Activated T-cell treated with anti-CD3 and anti-CD28 coated beads, Interleukin-2, amount 50 U/mL, for 24 hours (primary cell): ENCODE measurements around the gene CDH8.

ENCODE experiments used
- DNase-seq: peaks from one replicate; pipeline ENCODE4 v3.0.0-alpha.2; 2020
- H3K27ac Mint-ChIP-seq: 2 replicates; pipeline ENCODE4 v1.8.0; 2020; ENCODE audit warnings: mild to moderate bottlenecking, mixed read lengths
- H3K27me3 Mint-ChIP-seq: 2 replicates; pipeline ENCODE4 v1.8.0; 2020; ENCODE audit warnings: mixed read lengths
- H3K36me3 Mint-ChIP-seq: 2 replicates; pipeline ENCODE4 v1.8.0; 2020; ENCODE audit warnings: low read depth, mixed read lengths
- H3K4me1 Mint-ChIP-seq: 2 replicates; pipeline ENCODE4 v1.8.0; 2020; ENCODE audit warnings: low read depth, mixed read lengths
- H3K4me3 Mint-ChIP-seq: 2 replicates; pipeline ENCODE4 v1.8.0; 2020; ENCODE audit warnings: mild to moderate bottlenecking, moderate library complexity, mixed read lengths
- H3K9me3 Mint-ChIP-seq: 2 replicates; pipeline ENCODE4 v1.8.0; 2020; ENCODE audit warnings: mixed read lengths

CDH8 gene

DNA sequence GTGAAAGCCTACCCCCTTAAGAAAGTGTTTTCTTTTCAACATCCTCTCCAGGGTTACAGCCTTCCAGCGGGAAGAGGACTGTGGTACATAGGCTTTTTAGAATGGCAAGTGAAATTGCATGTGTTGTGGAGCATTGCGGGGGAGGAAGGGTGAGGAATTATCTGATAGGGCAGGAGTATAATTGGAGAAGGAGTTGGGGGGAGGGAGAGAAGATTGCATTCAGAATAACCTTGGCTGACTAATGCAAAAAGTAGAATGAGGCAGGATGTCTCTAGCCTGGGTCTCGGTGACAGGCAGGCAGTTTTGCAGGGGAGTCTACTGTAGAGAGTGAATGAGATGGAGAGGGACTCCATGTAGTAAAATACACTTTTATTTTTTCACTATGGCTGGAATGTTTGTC is 2.4 kb upstream of the CDH8 start:
- Mint-ChIP-seq H3K36me3 (no peaks in the 10 kb centered on the region), H3K4me1 (no peaks in the 10 kb centered on the region)
- no peak for DNase-seq

DNA sequence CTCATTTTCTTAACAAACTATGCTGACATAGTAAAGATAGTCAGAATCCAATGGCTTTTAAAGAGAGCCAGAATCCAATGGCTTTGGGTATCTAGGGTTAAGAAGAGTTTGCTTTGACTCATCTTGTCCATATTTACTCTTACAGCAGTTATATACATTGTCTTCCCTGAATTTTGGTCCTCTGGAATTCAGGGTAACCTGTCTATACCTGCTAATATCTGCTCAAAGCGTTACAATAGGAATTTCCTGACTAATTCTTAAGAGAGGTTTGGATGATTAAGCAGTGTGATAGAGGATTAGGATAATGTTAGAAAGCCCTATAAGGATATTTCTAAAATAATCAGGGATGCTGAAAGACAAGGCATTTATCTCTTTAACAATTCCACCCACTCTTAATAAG is 2.0 kb upstream of the CDH8 start:
- H3K27me3 Mint-ChIP-seq: peaks cover 36% of the 10 kb centered on the region
- H3K36me3 Mint-ChIP-seq: no peaks in the 10 kb centered on the region
- H3K27ac Mint-ChIP-seq: no peak overlapping the region
- no peak for DNase-seq
- H3K4me3 Mint-ChIP-seq: no peak overlapping the region
- H3K9me3 Mint-ChIP-seq: peaks cover 6% of the 10 kb centered on the region
- H3K4me1 Mint-ChIP-seq: no peaks in the 10 kb centered on the region

More for the DNA sequence above, 2.4 kb upstream of the CDH8 start:
- H3K27me3 Mint-ChIP-seq: peaks cover 34% of the 10 kb centered on the region
- no peak overlapping the region for H3K4me3 Mint-ChIP-seq
- no peak overlapping the region for H3K27ac Mint-ChIP-seq
- peaks cover 6% of the 10 kb centered on the region for H3K9me3 Mint-ChIP-seq

DNA sequence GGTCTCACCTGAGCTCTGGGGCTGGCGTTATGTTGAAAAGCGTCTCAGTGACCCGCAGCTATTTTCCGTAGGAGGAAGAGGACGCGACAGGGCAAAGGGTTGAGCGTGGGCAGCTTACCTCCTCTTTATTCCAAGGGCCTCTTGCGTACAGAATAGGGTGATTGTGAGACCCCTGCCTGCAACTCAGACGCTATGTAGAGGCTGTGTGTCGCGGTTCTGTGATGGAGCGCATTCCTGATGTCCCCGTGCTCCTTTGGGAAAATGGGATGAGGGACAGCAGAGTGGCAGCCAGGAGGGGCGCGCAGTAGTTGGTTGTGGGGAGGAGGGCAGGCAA is 531 bp upstream of the CDH8 start:
- peaks cover 36% of the 10 kb centered on the region for H3K27me3 Mint-ChIP-seq
- no peak overlapping the region for H3K27ac Mint-ChIP-seq
- H3K4me3 Mint-ChIP-seq: no peak overlapping the region
- H3K9me3 Mint-ChIP-seq: peaks cover 15% of the 10 kb centered on the region
- no peaks in the 10 kb centered on the region for H3K4me1 Mint-ChIP-seq
- DNase-seq: no peak
- no peaks in the 10 kb centered on the region for H3K36me3 Mint-ChIP-seq

DNA sequence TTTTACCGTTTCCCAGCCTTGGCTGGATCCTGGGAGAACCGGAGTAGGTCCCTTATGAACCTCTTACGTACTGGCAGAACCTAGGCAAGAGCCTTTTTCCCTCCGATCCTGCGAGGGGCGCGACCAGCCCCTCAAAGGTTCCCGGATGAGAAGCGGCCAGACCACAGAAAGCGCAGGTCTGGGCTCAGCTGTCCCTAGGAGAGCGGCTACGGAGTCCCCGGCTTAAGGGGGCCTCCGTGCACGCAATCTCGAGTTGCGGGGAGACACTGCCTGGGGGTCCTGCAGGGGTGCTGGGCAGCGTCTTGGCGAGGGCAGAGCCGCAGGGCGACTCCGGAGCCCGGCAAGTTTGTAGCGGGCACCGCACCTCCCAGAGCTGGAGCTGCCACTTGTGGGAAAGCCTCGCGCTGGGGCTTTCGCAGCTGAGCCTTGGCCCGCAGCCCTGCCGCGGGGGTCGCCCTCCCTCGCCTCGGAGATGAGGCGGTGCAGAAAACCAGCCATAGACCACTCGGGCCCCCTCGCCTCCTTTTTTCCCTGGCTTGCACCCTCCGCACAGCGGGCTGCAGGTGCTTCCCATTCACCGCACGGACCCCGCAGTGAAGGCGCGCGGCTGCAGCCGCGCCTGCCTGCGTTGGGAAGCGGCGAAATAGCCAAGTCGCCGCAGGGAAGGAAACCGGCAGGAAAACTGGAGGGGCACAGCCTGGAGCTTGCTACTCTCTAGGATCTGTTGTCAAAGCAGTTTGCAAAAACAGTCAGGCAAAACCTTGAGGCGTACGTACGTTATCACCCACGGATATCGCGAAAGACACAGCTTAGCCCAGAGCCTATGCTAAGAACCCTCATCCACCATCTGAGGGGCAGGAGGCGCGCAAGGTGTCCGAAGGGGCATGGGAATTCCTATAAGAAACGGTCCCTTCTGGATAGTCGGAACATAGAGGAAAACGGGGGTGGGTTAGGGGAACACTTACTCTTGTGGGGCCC is 834 bp downstream of the CDH8 start:
- H3K27me3 Mint-ChIP-seq: peaks cover 36% of the 10 kb centered on the region
- no peak overlapping the region for H3K27ac Mint-ChIP-seq
- no peak overlapping the region for H3K4me3 Mint-ChIP-seq
- no peaks in the 10 kb centered on the region for H3K4me1 Mint-ChIP-seq
- DNase-seq: no peak
- H3K36me3 Mint-ChIP-seq: no peaks in the 10 kb centered on the region
- peaks cover 13% of the 10 kb centered on the region for H3K9me3 Mint-ChIP-seq

DNA sequence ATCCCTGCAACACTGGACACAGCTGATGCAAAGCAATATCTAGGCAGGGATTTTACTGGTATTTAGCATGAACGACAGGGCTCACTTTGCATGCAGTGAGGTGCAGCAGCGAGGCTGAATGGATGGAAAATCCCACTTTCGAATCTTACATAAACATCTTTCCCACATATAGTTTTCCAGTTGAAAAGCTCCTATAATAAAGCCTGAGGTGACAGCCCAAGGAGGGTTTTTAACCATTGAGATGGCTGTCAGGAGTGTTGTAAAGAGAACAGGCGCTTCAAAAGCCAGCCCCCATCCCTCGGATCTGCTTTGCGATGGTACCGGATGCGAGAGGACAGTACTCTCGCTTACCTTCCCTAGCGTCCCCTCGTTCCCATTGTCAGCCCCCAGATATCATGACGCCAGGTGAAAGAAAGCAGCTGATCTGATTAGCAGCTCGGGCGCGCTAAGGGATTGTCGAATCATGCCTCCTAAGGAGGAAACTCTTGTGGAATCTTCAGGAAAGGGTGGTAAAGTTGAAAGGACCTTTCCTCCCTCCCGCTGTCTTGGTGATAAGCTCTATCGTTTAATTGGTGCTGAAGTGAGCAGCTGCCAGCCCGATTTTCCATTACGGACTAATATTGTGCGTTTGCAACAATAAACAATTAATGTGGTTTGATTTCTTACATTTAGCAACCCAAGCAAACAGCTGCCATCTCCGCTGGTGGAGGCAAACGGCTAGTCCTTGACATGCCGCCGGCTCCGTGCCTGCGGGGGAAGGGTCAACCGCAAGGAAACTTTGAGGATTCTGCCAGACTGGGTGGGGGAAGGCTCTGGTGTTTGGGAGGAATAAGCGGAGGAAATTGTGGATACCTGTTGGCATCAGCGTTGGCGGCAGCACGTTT is 1.8 kb downstream of the CDH8 start:
- H3K27ac Mint-ChIP-seq: no peak overlapping the region
- no peaks in the 10 kb centered on the region for H3K4me1 Mint-ChIP-seq
- H3K27me3 Mint-ChIP-seq: peaks cover 36% of the 10 kb centered on the region
- no peaks in the 10 kb centered on the region for H3K36me3 Mint-ChIP-seq
- H3K4me3 Mint-ChIP-seq: no peak overlapping the region
- peaks cover 14% of the 10 kb centered on the region for H3K9me3 Mint-ChIP-seq
- DNase-seq: no peak

DNA sequence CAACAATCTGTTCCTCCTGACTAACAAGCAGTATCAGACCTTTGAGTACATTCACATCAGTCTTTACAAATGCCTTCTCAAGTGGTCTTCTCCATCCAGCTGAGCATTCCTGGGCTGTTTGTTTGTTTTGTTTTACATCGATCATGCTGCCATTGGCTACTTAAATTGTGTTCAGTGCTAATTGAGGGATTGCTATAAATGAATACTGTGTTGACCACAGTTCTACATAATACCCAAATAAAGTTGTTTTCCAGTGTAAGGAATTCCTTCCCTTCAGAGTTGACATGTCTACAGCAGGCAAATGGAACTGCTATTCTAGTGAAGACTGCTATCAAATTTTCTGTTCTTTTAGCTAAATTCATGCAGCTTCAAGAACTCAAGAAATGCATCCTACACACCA is 3.2 kb downstream of the CDH8 start:
- DNase-seq: no peak
- no peaks in the 10 kb centered on the region for H3K4me1 Mint-ChIP-seq
- no peaks in the 10 kb centered on the region for H3K36me3 Mint-ChIP-seq
- peaks cover 36% of the 10 kb centered on the region for H3K27me3 Mint-ChIP-seq
- no peak overlapping the region for H3K4me3 Mint-ChIP-seq
- H3K27ac Mint-ChIP-seq: no peak overlapping the region
- H3K9me3 Mint-ChIP-seq: peaks cover 20% of the 10 kb centered on the region

DNA sequence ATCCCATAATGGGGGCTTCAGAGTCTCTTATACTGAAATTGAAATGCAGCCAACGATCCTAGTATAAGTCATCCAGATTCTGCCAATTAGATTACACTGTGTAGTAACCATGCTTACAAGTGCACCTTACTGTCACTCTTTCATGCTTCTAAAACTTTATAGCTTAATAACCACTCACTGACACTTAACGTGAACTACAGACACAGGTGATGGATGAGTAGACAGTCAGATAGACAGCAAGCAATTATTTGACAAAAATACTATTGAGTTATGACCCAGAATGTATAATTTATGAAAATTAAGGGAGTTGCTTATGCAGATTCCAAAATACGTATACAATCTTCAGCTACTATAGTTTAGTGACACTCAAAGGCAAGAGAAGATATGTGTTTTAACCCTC is 6.3 kb downstream of the CDH8 start:
- no peaks in the 10 kb centered on the region for H3K4me1 Mint-ChIP-seq

DNA sequence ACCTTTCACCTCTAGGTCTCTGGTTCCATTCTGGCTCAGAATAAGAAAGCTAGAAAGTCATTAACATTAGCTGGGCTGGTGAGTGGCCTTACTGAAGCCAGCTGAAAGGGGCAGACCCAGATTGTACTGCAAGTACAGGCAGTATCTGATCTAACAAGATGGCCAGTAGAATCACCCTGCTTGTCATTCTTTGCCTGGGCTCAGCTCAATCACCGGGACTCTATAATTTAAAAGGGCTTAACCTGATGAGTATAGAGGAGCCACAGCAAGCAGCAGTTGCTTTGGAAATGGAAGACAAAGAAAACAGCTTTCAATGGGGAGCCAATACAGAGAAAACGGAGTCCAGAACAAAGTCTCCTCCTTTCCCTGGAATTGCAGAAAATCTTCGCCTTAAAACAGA is 13.6 kb downstream of the CDH8 start:
- Mint-ChIP-seq H3K27me3 (no peaks in the 10 kb centered on the region), H3K4me3 (no peak overlapping the region), H3K4me1 (no peaks in the 10 kb centered on the region), H3K9me3 (peaks cover 17% of the 10 kb centered on the region), H3K36me3 (no peaks in the 10 kb centered on the region), H3K27ac (no peak overlapping the region)
- DNase-seq: no peak

More for the DNA sequence above, 6.3 kb downstream of the CDH8 start:
- DNase-seq: no peak
- Mint-ChIP-seq H3K27ac (no peak overlapping the region), H3K27me3 (peaks cover 13% of the 10 kb centered on the region), H3K36me3 (no peaks in the 10 kb centered on the region), H3K4me3 (no peak overlapping the region), H3K9me3 (peaks cover 22% of the 10 kb centered on the region)

DNA sequence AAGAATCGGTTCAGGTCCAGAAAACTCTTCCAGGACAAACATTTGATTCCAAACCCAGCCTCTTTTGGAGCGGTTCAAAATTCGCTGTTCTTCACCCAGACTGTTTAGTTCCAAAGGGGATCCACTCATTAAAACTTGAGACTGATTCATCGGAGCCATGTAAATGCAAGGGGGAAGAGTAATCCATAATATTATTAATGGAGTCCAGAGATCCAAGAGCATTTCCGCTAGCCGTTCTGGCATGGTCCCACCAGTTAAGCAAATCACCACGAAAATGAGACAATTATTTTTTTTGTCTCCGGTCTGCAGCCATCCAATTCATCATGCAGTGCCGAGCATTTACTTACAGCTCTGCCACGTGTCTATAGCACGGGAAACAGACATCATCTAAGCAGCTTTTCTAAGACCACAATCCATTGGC is 15.1 kb downstream of the CDH8 start:
- Mint-ChIP-seq H3K27ac (no peak overlapping the region), H3K9me3 (peaks cover 18% of the 10 kb centered on the region), H3K36me3 (no peaks in the 10 kb centered on the region), H3K4me1 (no peaks in the 10 kb centered on the region), H3K27me3 (no peaks in the 10 kb centered on the region), H3K4me3 (no peak overlapping the region)
- DNase-seq: no peak

DNA sequence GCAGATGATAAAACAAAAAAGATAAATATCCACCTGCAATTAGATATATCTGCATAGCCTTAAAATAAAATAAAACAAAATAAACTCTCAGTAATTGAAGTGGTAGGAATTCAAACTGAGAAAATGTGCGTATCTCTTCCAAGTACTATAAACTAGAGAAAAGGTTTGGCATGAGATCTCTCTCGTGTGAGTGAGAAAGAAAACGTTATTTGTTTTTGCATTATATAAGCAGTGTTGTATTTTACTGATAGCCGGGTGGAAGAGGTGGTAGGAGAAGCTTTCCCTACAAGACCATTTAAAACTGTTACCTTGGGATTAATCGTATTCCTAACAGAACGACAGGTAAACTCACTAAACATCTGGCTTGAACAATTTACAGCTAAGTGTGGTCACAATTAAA is 15.6 kb downstream of the CDH8 start:
- Mint-ChIP-seq H3K4me3 (no peak overlapping the region), H3K36me3 (no peaks in the 10 kb centered on the region), H3K9me3 (peaks cover 19% of the 10 kb centered on the region), H3K4me1 (no peaks in the 10 kb centered on the region), H3K27ac (no peak overlapping the region), H3K27me3 (no peaks in the 10 kb centered on the region)
- DNase-seq: no peak

DNA sequence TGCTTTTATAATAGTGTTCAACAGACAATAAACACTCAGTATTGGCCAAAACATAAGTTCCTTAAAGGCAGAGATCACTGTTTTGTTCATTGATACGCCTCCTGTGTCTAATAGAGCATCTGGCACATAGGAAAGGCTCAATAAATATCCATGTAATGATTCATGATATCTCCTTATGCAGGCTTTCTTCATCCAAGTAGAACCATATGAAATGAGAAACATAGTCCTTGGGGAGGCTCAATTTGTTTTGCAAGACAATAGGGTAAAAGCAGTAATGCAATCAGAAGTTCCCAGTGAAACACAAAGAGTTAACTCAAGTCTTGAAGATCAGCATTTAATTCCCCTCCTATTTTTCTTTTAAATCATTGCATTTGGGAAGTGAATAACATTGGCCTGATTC is 16.4 kb downstream of the CDH8 start:
- Mint-ChIP-seq H3K36me3 (no peaks in the 10 kb centered on the region), H3K4me1 (no peaks in the 10 kb centered on the region), H3K4me3 (no peak overlapping the region), H3K27ac (no peak overlapping the region), H3K27me3 (no peaks in the 10 kb centered on the region), H3K9me3 (peaks cover 19% of the 10 kb centered on the region)
- DNase-seq: no peak

DNA sequence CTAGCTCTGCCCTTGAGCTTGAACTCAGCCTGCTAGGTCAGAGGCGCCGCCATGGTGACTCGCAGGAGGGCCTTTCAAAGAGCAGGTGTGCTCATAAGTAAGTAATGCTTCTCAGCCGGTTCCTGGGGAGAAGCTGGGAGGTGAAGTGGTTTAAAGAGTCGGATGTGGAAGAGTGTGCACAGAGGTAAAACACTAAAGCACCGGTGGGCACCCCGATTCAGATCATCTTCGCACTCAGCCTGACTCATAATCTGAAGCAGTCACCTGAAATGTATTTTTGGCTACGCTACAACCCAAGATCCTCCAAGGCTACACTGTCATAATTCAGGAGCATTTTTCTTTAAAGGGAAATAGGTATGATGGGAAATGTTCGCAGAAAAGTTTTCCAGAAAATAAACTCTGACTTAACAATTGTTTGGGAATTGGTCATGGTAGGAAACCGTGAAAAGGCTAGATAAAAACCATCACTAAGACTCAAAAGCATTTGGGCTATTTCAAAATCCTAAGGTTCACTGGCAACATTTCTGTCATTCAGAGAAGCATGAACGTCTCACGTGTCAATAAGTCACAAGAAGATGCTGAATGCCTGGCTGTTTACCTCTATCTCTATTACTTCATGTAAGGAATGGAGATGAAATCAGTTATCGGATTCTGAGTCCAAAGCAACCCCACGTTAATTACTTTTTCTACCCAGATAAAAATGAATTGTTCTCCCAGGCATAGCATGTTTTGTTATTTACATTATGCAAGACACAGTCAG is 17.8 kb downstream of the CDH8 start:
- Mint-ChIP-seq H3K27me3 (no peaks in the 10 kb centered on the region), H3K27ac (no peak overlapping the region), H3K9me3 (peaks cover 15% of the 10 kb centered on the region), H3K4me1 (no peaks in the 10 kb centered on the region), H3K4me3 (no peak overlapping the region), H3K36me3 (no peaks in the 10 kb centered on the region)
- no peak for DNase-seq

DNA sequence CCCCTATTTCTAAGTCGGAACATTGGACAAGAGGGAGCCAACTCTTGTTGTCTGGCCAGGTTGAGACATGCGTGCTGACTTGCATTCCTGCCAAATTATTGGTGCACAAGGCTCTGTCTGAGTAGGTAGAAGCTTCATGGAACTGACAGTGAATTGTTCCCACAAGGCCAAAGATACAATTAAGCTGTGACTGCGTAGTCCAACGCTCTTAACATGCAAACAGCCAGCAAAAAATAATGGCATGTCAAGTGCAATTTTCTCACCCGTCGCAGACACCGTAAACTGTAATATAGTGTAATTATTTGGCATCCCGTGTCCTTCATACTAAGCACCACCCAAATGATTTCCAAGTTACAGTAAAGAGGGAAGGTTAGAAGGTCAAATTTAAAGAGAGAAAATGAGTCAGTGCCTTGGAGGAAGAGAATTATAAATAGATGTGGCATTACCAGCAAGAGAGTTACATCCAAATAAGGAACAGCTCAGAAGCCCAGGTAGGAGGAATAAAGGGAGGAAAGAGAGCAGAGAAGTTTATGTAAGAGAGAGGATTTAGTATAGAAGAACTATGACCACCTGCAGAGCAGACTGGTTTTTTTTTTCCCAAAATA is 21.8 kb downstream of the CDH8 start:
- Mint-ChIP-seq H3K4me3 (no peak overlapping the region), H3K4me1 (no peaks in the 10 kb centered on the region), H3K9me3 (peaks cover 10% of the 10 kb centered on the region), H3K27me3 (no peaks in the 10 kb centered on the region), H3K36me3 (no peaks in the 10 kb centered on the region), H3K27ac (no peak overlapping the region)
- DNase-seq: no peak

DNA sequence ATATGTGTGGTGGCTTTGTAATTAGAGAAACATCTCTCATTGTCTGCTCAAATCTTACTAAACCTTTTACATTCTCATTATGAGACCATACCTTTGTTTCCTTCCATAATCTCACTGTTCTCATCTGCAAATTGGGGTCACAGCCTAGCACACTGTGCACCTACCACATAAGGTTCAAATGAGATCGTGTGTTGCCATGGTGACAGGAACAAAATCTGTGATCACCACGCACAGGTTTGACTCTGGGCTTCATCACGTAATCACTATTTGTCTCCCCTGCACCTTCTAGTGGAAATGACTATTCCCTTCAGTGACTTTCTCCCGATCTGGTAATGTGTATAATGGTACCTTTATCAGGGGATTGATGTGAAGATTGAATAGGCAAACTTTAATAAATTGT is 26.1 kb downstream of the CDH8 start:
- no peak overlapping the region for H3K27ac Mint-ChIP-seq
- no peaks in the 10 kb centered on the region for H3K27me3 Mint-ChIP-seq
- no peak for DNase-seq
- peaks cover 14% of the 10 kb centered on the region for H3K9me3 Mint-ChIP-seq
- no peaks in the 10 kb centered on the region for H3K4me1 Mint-ChIP-seq
- H3K4me3 Mint-ChIP-seq: no peak overlapping the region
- no peaks in the 10 kb centered on the region for H3K36me3 Mint-ChIP-seq
